Left lung (tissue), 10 donors: ENCODE measurements around the gene P2RY8. TPM values are rescaled to one million over a fixed set of nuclear protein-coding genes. Genes with fewer than 3 reads are reported as not detected.

Source experiments
- ATAC-seq: fragments of 200-7000 bp; cut with Tn5 transposase; one replicate; pipeline ENCODE4 v1.9.1; 2020; ENCODE audit warnings: moderate library complexity
- DNase-seq, 4 donors: peaks; one replicate each; pipeline ENCODE4 v3.0.0-alpha.2; 2013 to 2020
- H3K27ac ChIP-seq, 2 donors: fragments of 200-600 bp; sonication (generic) in 1 of 2; one replicate each; pipeline versions ENCODE4 v1.5.0 to v1.8.0; 2020 to 2021
- H3K27me3 ChIP-seq, 2 donors: fragments of 200-600 bp; sonication (generic) in 1 of 2; one replicate each; pipeline versions ENCODE4 v1.5.0 to v1.8.0; 2020 to 2021
- H3K36me3 ChIP-seq, 2 donors: fragments of 200-600 bp; sonication (generic) in 1 of 2; one replicate each; pipeline versions ENCODE4 v1.5.0 to v1.8.0; 2020 to 2021
- H3K4me1 ChIP-seq, 2 donors: fragments of 200-600 bp; one replicate each; pipeline ENCODE4 v1.8.0; 2021
- H3K4me3 ChIP-seq, 2 donors: fragments of 200-600 bp; sonication (generic) in 1 of 2; one replicate each; pipeline versions ENCODE4 v1.5.0 to v1.8.0; 2020 to 2021; ENCODE audit warnings: mild to moderate bottlenecking in 1 of 2
- H3K9me3 ChIP-seq, 2 donors: fragments of 200-600 bp; sonication (generic) in 1 of 2; one replicate each; pipeline versions ENCODE4 v1.5.0 to v1.8.0; 2020 to 2021
- CTCF ChIP-seq, 2 donors: fragments of 200-600 bp; sonication (generic) in 1 of 2; IDR thresholded peaks; one replicate each; pipeline versions ENCODE4 v1.5.0 to v1.8.0; 2021; ENCODE audit warnings: antibody characterized with exemption in 2 of 2
- intact Hi-C, 2 donors: fragments of 100-400 bp; cut with DNase I; formaldehyde crosslinking; loops; one replicate each; pipeline versions ENCODE4 v1.11.2 to v1.14.2; 2022
- polyA plus RNA-seq, 6 donors: library from polyadenylated mRNA; unstranded; fragments of 120-200 nt; gene quantifications; one replicate each; pipeline ENCODE4 v1.2.1, GENCODE V29; 2013; ENCODE audit not compliant: insufficient read length in 6 of 6
- total RNA-seq, 2 donors: library from RNA; stranded (reverse); fragmentation: NEBNext Ultra II Directional; extraction: Animal tissue kit (Norgen Biotek cat#: 25700); gene quantifications; one replicate each; pipeline ENCODE4 v1.2.1, GENCODE V29; 2021
- donor health status: DM: no; HTN: yes; CAD: no.
- donor health status: DM: no; HTN: no; CAD: no.

P2RY8 gene
- total and polyA plus RNA-seq, 8 donors = 0.55 to 6.9 (median 0.69) TPM

GRCh38 chrX:1421433-1422134, 115.4 kb downstream of the P2RY8 start:
- intact Hi-C loops = no loop called here
- no peak overlapping the region for H3K4me3 ChIP-seq
- H3K27ac ChIP-seq = no peak overlapping the region
- peaks cover 0 to 28% of the 10 kb centered on the region in 2 donors for H3K9me3 ChIP-seq
- H3K27me3 ChIP-seq = no peaks in the 10 kb centered on the region
- TF ChIP-seq CTCF (IDR thresholded peaks at IDR 0.05) = no peak
- H3K4me1 ChIP-seq = no peaks in the 10 kb centered on the region
- ATAC-seq (no peak), DNase-seq (peak in 1 of 4 donors; percentile 28)
- peaks cover 0 to 50% of the 10 kb centered on the region in 2 donors for H3K36me3 ChIP-seq

GRCh38 chrX:1420371-1420770, 116.6 kb downstream of the P2RY8 start:
- Histone ChIP-seq H3K4me3 (no peak overlapping the region), H3K27ac (no peak overlapping the region), H3K27me3 (no peaks in the 10 kb centered on the region), H3K9me3 (peaks cover 0 to 28% of the 10 kb centered on the region in 2 donors), H3K4me1 (no peaks in the 10 kb centered on the region), H3K36me3 (peaks cover 0 to 51% of the 10 kb centered on the region in 2 donors)
- ATAC-seq (no peak), DNase-seq (no peak)
- no peak for TF ChIP-seq CTCF (IDR thresholded peaks at IDR 0.05)
- intact Hi-C loops = no loop called here

GRCh38 chrX:1419545-1420355, 117.2 kb downstream of the P2RY8 start:
- no peaks in the 10 kb centered on the region for H3K4me1 ChIP-seq
- peak in 1 of 4 donors; percentile 56 for DNase-seq
- intact Hi-C loops = no loop called here
- H3K27ac ChIP-seq = no peak overlapping the region
- ATAC-seq = no peak
- no peak overlapping the region for H3K4me3 ChIP-seq
- peaks cover 0 to 46% of the 10 kb centered on the region in 2 donors for H3K36me3 ChIP-seq
- H3K9me3 ChIP-seq = peaks cover 0 to 28% of the 10 kb centered on the region in 2 donors
- TF ChIP-seq CTCF (IDR thresholded peaks at IDR 0.05) = no peak
- no peaks in the 10 kb centered on the region for H3K27me3 ChIP-seq

GRCh38 chrX:1418901-1419544, 118.0 kb downstream of the P2RY8 start:
- Histone ChIP-seq H3K9me3 (peaks cover 0 to 28% of the 10 kb centered on the region in 2 donors), H3K27me3 (no peaks in the 10 kb centered on the region), H3K4me3 (no peak overlapping the region), H3K4me1 (no peaks in the 10 kb centered on the region), H3K36me3 (peaks cover 0 to 53% of the 10 kb centered on the region in 2 donors), H3K27ac (no peak overlapping the region)
- DNase-seq = peak in 1 of 4 donors; percentile 70
- intact Hi-C loops = no loop called here
- no peak for ATAC-seq
- TF ChIP-seq CTCF (IDR thresholded peaks at IDR 0.05) = no peak
